A549 (cell line): ENCODE measurements around the gene STX18.

Source experiments
- CEBPB ChIP-seq, 2 experiments: fragments of >200 bp in 1 of 2; sonication (Bioruptor Twin) in 1 of 2; formaldehyde crosslinking in 1 of 2; IDR thresholded peaks; 2 replicates each; pipeline ENCODE4 v1.6.1; 2012 to 2016
- ESRRA ChIP-seq: fragments of 150-350 bp; IDR thresholded peaks from 2 replicates; pipeline ENCODE4 v1.6.1; 2014; ENCODE audit warnings: mild to moderate bottlenecking, low read length, borderline replicate concordance
- JUN ChIP-seq, 2 experiments: fragments of >200 bp; sonication (Bioruptor Twin); formaldehyde crosslinking; IDR thresholded peaks; 2 replicates in 1 of 2; 3 replicates in 1 of 2; pipeline ENCODE4 v1.6.1; 2016 to 2017
- RAD21 ChIP-seq, 2 experiments: fragments of >200 bp in 1 of 2; sonication (Bioruptor Twin) in 1 of 2; formaldehyde crosslinking in 1 of 2; IDR thresholded peaks in 1 of 2; conservative IDR thresholded peaks in 1 of 2; 2 replicates in 1 of 2; 3 replicates in 1 of 2; pipeline ENCODE4 v1.6.1; 2012 to 2018; ENCODE audit warnings: inconsistent platforms in 1 of 2
- SMC3 ChIP-seq: fragments of >200 bp; sonication (Bioruptor Twin); formaldehyde crosslinking; IDR thresholded peaks from 3 replicates; pipeline ENCODE4 v1.6.1; 2018; ENCODE audit warnings: inconsistent platforms
- TF ChIP-seq, protein P1 (sequence below): fragments of 150-350 bp; IDR thresholded peaks from 2 replicates; pipeline ENCODE4 v1.6.1; 2014; ENCODE audit warnings: low read depth, mild to moderate bottlenecking, low read length
- TF ChIP-seq, protein P2 (sequence below): fragments of >200 bp; sonication (Bioruptor Twin); formaldehyde crosslinking; IDR thresholded peaks from 3 replicates; pipeline ENCODE4 v1.5.1; 2016
- TF ChIP-seq, protein P3 (sequence below): fragments of 200-600 bp; sonication (generic); IDR thresholded peaks from 2 replicates; pipeline ENCODE4 v1.6.1; 2016; ENCODE audit warnings: antibody characterized with exemption, mild to moderate bottlenecking, moderate library complexity

GRCh38 chr4:4477796-4478195 is 64.1 kb downstream of the STX18 start:
- TF ChIP-seq, protein P1, sequence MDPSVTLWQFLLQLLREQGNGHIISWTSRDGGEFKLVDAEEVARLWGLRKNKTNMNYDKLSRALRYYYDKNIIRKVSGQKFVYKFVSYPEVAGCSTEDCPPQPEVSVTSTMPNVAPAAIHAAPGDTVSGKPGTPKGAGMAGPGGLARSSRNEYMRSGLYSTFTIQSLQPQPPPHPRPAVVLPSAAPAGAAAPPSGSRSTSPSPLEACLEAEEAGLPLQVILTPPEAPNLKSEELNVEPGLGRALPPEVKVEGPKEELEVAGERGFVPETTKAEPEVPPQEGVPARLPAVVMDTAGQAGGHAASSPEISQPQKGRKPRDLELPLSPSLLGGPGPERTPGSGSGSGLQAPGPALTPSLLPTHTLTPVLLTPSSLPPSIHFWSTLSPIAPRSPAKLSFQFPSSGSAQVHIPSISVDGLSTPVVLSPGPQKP, result no peak
- TF ChIP-seq JUN (IDR thresholded peaks at IDR 0.05) (no peak), SMC3 (no peak), CEBPB (IDR thresholded peaks at IDR 0.05) (no peak), ESRRA (no peak), RAD21 (conservative IDR thresholded peaks at IDR 0.05 in 1 of 2, IDR thresholded peaks at IDR 0.05 in 1 of 2) (no peak)
- TF ChIP-seq, protein P2, sequence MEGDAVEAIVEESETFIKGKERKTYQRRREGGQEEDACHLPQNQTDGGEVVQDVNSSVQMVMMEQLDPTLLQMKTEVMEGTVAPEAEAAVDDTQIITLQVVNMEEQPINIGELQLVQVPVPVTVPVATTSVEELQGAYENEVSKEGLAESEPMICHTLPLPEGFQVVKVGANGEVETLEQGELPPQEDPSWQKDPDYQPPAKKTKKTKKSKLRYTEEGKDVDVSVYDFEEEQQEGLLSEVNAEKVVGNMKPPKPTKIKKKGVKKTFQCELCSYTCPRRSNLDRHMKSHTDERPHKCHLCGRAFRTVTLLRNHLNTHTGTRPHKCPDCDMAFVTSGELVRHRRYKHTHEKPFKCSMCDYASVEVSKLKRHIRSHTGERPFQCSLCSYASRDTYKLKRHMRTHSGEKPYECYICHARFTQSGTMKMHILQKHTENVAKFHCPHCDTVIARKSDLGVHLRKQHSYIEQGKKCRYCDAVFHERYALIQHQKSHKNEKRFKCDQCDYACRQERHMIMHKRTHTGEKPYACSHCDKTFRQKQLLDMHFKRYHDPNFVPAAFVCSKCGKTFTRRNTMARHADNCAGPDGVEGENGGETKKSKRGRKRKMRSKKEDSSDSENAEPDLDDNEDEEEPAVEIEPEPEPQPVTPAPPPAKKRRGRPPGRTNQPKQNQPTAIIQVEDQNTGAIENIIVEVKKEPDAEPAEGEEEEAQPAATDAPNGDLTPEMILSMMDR, result no peak
- TF ChIP-seq, protein P3, sequence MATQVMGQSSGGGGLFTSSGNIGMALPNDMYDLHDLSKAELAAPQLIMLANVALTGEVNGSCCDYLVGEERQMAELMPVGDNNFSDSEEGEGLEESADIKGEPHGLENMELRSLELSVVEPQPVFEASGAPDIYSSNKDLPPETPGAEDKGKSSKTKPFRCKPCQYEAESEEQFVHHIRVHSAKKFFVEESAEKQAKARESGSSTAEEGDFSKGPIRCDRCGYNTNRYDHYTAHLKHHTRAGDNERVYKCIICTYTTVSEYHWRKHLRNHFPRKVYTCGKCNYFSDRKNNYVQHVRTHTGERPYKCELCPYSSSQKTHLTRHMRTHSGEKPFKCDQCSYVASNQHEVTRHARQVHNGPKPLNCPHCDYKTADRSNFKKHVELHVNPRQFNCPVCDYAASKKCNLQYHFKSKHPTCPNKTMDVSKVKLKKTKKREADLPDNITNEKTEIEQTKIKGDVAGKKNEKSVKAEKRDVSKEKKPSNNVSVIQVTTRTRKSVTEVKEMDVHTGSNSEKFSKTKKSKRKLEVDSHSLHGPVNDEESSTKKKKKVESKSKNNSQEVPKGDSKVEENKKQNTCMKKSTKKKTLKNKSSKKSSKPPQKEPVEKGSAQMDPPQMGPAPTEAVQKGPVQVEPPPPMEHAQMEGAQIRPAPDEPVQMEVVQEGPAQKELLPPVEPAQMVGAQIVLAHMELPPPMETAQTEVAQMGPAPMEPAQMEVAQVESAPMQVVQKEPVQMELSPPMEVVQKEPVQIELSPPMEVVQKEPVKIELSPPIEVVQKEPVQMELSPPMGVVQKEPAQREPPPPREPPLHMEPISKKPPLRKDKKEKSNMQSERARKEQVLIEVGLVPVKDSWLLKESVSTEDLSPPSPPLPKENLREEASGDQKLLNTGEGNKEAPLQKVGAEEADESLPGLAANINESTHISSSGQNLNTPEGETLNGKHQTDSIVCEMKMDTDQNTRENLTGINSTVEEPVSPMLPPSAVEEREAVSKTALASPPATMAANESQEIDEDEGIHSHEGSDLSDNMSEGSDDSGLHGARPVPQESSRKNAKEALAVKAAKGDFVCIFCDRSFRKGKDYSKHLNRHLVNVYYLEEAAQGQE, result no peak
